ENCODE data around the gene RARG.
"Not testable (repeated sequence)": the region's sequence is repeated elsewhere in the genome, so short reads cannot be mapped to it uniquely, and the experiment has no call there.

RARG gene

GRCh38 chr12:53208435-53208834, 23.6 kb downstream of the RARG start:
- DNase-seq (ENCODE audit: low read depth), result no peak

GRCh38 chr12:53207042-53207441, 25.0 kb downstream of the RARG start, which contains the start of gene ITGB7:
Gene ITGB7, minus strand, starts transcription at chr12:53207251. Its CDS starts 6,808 bp downstream, at chr12:53200443.
- DNase-seq (ENCODE audit: low read depth), result no peak

- DNase-seq (ENCODE audit: low read depth), result peak; percentile 70
Measured at GRCh38 chr12:53205747-53206419, 26.1 kb downstream of the RARG start.

- DNase-seq (ENCODE audit: low read depth), result no peak
Measured at GRCh38 chr12:53204351-53204750, 27.7 kb downstream of the RARG start.

- not testable (repeated sequence) for DNase-seq (ENCODE audit: low read depth)
Measured at GRCh38 chr12:53202316-53202715, 29.7 kb downstream of the RARG start.

GRCh38 chr12:53201639-53202038, 30.4 kb downstream of the RARG start:
- DNase-seq (ENCODE audit: low read depth), result no peak

- no peak for DNase-seq (ENCODE audit: low read depth)
Measured at GRCh38 chr12:53201177-53201541, 30.9 kb downstream of the RARG start.

GRCh38 chr12:53200458-53201176, 31.4 kb downstream of the RARG start:
- DNase-seq (ENCODE audit: low read depth), result no peak

- no peak for DNase-seq (ENCODE audit: low read depth)
Measured at GRCh38 chr12:53200107-53200457, 31.9 kb downstream of the RARG start.

- no peak for DNase-seq (ENCODE audit: low read depth)
Measured at GRCh38 chr12:53199700-53200099, 32.3 kb downstream of the RARG start.

GRCh38 chr12:53198486-53199110, 33.4 kb downstream of the RARG start:
- no peak for DNase-seq (ENCODE audit: low read depth)

GRCh38 chr12:53197011-53197640, 34.9 kb downstream of the RARG start:
- DNase-seq (ENCODE audit: low read depth), result no peak

GRCh38 chr12:53196486-53196885, 35.5 kb downstream of the RARG start:
- no peak for DNase-seq (ENCODE audit: low read depth)

- no peak for DNase-seq (ENCODE audit: low read depth)
Measured at GRCh38 chr12:53195516-53196420, 36.2 kb downstream of the RARG start.

GRCh38 chr12:53194973-53195372, 37.0 kb downstream of the RARG start:
- DNase-seq (ENCODE audit: low read depth), result no peak

- no peak for DNase-seq (ENCODE audit: low read depth)
Measured at GRCh38 chr12:53193985-53194716, 37.9 kb downstream of the RARG start.

GRCh38 chr12:53193040-53193439, 39.0 kb downstream of the RARG start:
- DNase-seq (ENCODE audit: low read depth), result no peak

- no peak for DNase-seq (ENCODE audit: low read depth)
Measured at GRCh38 chr12:53192531-53193021, 39.4 kb downstream of the RARG start.

- DNase-seq (ENCODE audit: low read depth), result no peak
Measured at GRCh38 chr12:53191885-53192530, 40.0 kb downstream of the RARG start.

Data from GM04504 (cell line).